ENCODE data around the gene RXRA.

DNA sequence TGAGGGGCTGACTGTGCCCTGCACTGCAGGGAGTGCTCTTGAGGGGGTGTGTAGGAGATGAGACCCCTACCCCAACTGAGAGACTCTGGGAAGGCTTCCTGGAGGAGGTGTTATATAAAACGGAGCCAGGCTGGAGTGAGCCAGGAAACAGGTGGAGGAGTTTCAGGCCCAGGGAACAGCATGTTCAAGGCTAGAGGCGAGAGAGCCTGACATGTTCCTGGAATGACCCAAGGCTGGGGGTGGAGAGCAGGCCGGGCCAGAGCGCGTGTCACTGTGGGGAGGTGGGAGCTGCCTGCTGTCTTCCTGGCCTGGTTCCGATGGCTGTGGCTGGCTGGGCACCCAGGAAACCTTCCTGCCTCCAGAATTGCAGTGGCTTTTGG is 48.7 kb downstream of the RXRA start:
- TF ChIP-seq, protein P1, sequence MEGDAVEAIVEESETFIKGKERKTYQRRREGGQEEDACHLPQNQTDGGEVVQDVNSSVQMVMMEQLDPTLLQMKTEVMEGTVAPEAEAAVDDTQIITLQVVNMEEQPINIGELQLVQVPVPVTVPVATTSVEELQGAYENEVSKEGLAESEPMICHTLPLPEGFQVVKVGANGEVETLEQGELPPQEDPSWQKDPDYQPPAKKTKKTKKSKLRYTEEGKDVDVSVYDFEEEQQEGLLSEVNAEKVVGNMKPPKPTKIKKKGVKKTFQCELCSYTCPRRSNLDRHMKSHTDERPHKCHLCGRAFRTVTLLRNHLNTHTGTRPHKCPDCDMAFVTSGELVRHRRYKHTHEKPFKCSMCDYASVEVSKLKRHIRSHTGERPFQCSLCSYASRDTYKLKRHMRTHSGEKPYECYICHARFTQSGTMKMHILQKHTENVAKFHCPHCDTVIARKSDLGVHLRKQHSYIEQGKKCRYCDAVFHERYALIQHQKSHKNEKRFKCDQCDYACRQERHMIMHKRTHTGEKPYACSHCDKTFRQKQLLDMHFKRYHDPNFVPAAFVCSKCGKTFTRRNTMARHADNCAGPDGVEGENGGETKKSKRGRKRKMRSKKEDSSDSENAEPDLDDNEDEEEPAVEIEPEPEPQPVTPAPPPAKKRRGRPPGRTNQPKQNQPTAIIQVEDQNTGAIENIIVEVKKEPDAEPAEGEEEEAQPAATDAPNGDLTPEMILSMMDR (IDR thresholded peaks at IDR 0.05), result no peak
- no peak for TF ChIP-seq POLR2A (IDR thresholded peaks at IDR 0.05)

All from tibial nerve (tissue), 3 donors.